HCT116 (cell line): ENCODE results near the gene FTO. TPM values are rescaled to one million over a fixed set of nuclear protein-coding genes. Genes with fewer than 3 reads are reported as not detected.

Source experiments
- ATAC-seq: fragments of 200-7000 bp; cut with Tn5 transposase; 2 replicates; pipeline ENCODE4 v1.9.1; 2020; ENCODE audit warnings: mild to moderate bottlenecking, moderate library complexity
- BruUV-seq: library from RNA; stranded (reverse); fragments of 400-500 nt; replicated peaks from 2 replicates; lab custom pipeline; 2021; lab: Mats Ljungman, UMichigan
- CTCF ChIA-PET: fragments of 300-600 bp; sonication (Branson Sonifier 250); formaldehyde crosslinking; loops from one replicate; lab custom pipeline; 2021; ENCODE audit warnings: antibody characterized with exemption; lab: Charles Lee
- POLR2A ChIA-PET: fragments of 300-600, 350-600 bp; sonication (Branson Sonifier 250); formaldehyde crosslinking; loops from one replicate; lab custom pipeline; 2021; ENCODE audit warnings: antibody characterized with exemption; lab: Charles Lee
- RAD21 ChIA-PET, 2 experiments: fragments of 300-600 bp; sonication (Branson Sonifier 250); formaldehyde crosslinking; loops; one replicate each; lab custom pipeline; 2023; ENCODE audit warnings: low total read pairs in 2 of 2; ENCODE audit not compliant: uncharacterized antibody in 2 of 2, unreplicated experiment in 2 of 2, low non-redundant PET in 1 of 2; lab: Charles Lee
- DNase-seq: peaks from one replicate; pipeline ENCODE4 v3.0.0-alpha.2; 2010; ENCODE audit warnings: low read depth, low spot score
- H2AFZ ChIP-seq: fragments of 200-600 bp; shearing (Covaris generic), sonication (generic); 2 replicates; pipeline ENCODE4 v1.6.1; 2017; ENCODE audit warnings: low read depth, mixed run types, mixed read lengths, antibody characterized with exemption, low read length; ENCODE audit not compliant: poor library complexity, severe bottlenecking
- H3K27ac ChIP-seq: 2 replicates; pipeline ENCODE4 v1.5.1; 2012; ENCODE audit warnings: low read depth, low read length
- H3K27me3 ChIP-seq: fragments of 200-600 bp; sonication (generic); 2 replicates; pipeline ENCODE4 v1.6.1; 2016; ENCODE audit warnings: mixed run types, low read length, mixed read lengths; ENCODE audit not compliant: insufficient read depth
- H3K36me3 ChIP-seq, 2 experiments: fragments of 200-500 bp in 1 of 2; fragments of 200-600 bp in 1 of 2; sonication (Bioruptor generic) in 1 of 2; sonication (generic) in 1 of 2; 2 replicates each; pipeline versions ENCODE4 v1.5.1 to v1.6.1; 2014 to 2016; ENCODE audit warnings: low read length in 2 of 2, inconsistent platforms in 1 of 2, mixed read lengths in 1 of 2, mixed run types in 1 of 2; ENCODE audit not compliant: insufficient read depth in 2 of 2, control insufficient read depth in 1 of 2
- H3K4me1 ChIP-seq, 2 experiments: fragments of 200-600 bp in 1 of 2; sonication (generic) in 1 of 2; 2 replicates each; pipeline versions ENCODE4 v1.5.1 to v1.6.1; 2012 to 2017; ENCODE audit warnings: low read length in 2 of 2, inconsistent platforms in 1 of 2, mild to moderate bottlenecking in 1 of 2, mixed read lengths in 1 of 2, mixed run types in 1 of 2, moderate library complexity in 1 of 2; ENCODE audit not compliant: insufficient read depth in 2 of 2, control insufficient read depth in 1 of 2
- H3K4me2 ChIP-seq: fragments of 200-600 bp; sonication (generic); 2 replicates; pipeline ENCODE4 v1.6.1; 2017; ENCODE audit warnings: mixed run types, low read length, mixed read lengths
- H3K4me3 ChIP-seq, 2 experiments: fragments of 200-600 bp in 1 of 2; sonication (generic) in 1 of 2; replicated peaks in 1 of 2; 2 replicates each; pipeline ENCODE4 v1.5.1; 2011 to 2016; ENCODE audit warnings: low read length in 2 of 2, control low read depth in 1 of 2, low read depth in 1 of 2, mild to moderate bottlenecking in 1 of 2, mixed read lengths in 1 of 2, mixed run types in 1 of 2
- H3K79me2 ChIP-seq: fragments of 200-600 bp; sonication (generic); 2 replicates; pipeline ENCODE4 v1.6.1; 2017; ENCODE audit warnings: mild to moderate bottlenecking, mixed run types, low read length, moderate library complexity, mixed read lengths; ENCODE audit not compliant: insufficient read depth
- H3K9ac ChIP-seq: fragments of 200-600 bp; sonication (generic); 2 replicates; pipeline ENCODE4 v1.6.1; 2016; ENCODE audit warnings: low read length, mixed read lengths
- H3K9me2 ChIP-seq: fragments of 200-600 bp; sonication (generic), shearing (Covaris generic); 2 replicates; pipeline ENCODE4 v1.6.1; 2017; ENCODE audit warnings: mixed run types, mild to moderate bottlenecking, moderate library complexity; ENCODE audit not compliant: insufficient read depth
- H3K9me3 ChIP-seq, 2 experiments: fragments of 200-500 bp in 1 of 2; fragments of 200-600 bp in 1 of 2; sonication (Bioruptor generic) in 1 of 2; sonication (generic) in 1 of 2; 2 replicates each; pipeline ENCODE4 v1.6.1; 2014 to 2017; ENCODE audit warnings: low read length in 2 of 2, mixed read lengths in 2 of 2, inconsistent platforms in 1 of 2, low read depth in 1 of 2, mild to moderate bottlenecking in 1 of 2, mixed run types in 1 of 2, moderate library complexity in 1 of 2; ENCODE audit not compliant: control insufficient read depth in 1 of 2, insufficient read depth in 1 of 2
- H4K20me1 ChIP-seq: fragments of 200-600 bp; sonication (generic), shearing (Covaris generic); 2 replicates; pipeline ENCODE4 v1.6.1; 2017; ENCODE audit warnings: mixed run types, mild to moderate bottlenecking, moderate library complexity; ENCODE audit not compliant: insufficient read depth
- CBX3 ChIP-seq: IDR thresholded peaks from 2 replicates; pipeline ENCODE4 v1.6.1; 2012; ENCODE audit warnings: low read depth
- EGR1 ChIP-seq: IDR thresholded peaks from 2 replicates; pipeline ENCODE4 v1.6.1; 2012; ENCODE audit warnings: low read depth
- EZH2 ChIP-seq: fragments of 200-600 bp; sonication (generic); IDR thresholded peaks from 2 replicates; pipeline ENCODE4 v1.6.1; 2017; ENCODE audit warnings: antibody characterized with exemption, mixed run types
- EZH2phosphoT487 ChIP-seq: fragments of 200-600 bp; IDR thresholded peaks from 2 replicates; pipeline ENCODE4 v1.6.1; 2018; ENCODE audit warnings: antibody characterized with exemption, borderline replicate concordance
- FOSL1 ChIP-seq: IDR thresholded peaks from 2 replicates; pipeline ENCODE4 v1.6.1; 2012; ENCODE audit warnings: low read depth
- JUND ChIP-seq: IDR thresholded peaks from 2 replicates; pipeline ENCODE4 v1.6.1; 2012
- MAX ChIP-seq: IDR thresholded peaks from 2 replicates; pipeline ENCODE4 v1.6.1; 2012
- POLR2A ChIP-seq: IDR thresholded peaks from 2 replicates; pipeline ENCODE4 v1.7.0; 2011; ENCODE audit warnings: borderline replicate concordance; ENCODE audit not compliant: insufficient read depth, insufficient read length; ENCODE audit errors: extremely low read depth
- RAD21 ChIP-seq: IDR thresholded peaks from 2 replicates; pipeline ENCODE4 v1.6.1; 2012; ENCODE audit warnings: low read depth, mild to moderate bottlenecking
- SP1 ChIP-seq: IDR thresholded peaks from 2 replicates; pipeline ENCODE4 v1.6.1; 2012; ENCODE audit warnings: low read depth
- YY1 ChIP-seq: IDR thresholded peaks from 2 replicates; pipeline ENCODE4 v1.6.1; 2011; ENCODE audit warnings: low read length, low read depth, moderate library complexity, mild to moderate bottlenecking; ENCODE audit not compliant: insufficient replicate concordance; ENCODE audit errors: extremely low read depth
- ZFX ChIP-seq: fragments of 450-650 bp; IDR thresholded peaks from 2 replicates; pipeline ENCODE4 v1.6.1; 2017
- ZNF274 ChIP-seq: fragments of 200-500 bp; sonication (Bioruptor generic); IDR thresholded peaks from 2 replicates; pipeline ENCODE4 v1.6.1; 2014; ENCODE audit warnings: mild to moderate bottlenecking, low read depth, low read length, inconsistent platforms
- intact Hi-C: fragments of 100-400 bp; cut with micrococcal nuclease; formaldehyde crosslinking; loops from 2 replicates; pipeline ENCODE4 v1.10.0; 2022
- total RNA-seq: library from RNA; stranded (reverse); gene quantifications from one replicate; pipeline ENCODE4 v1.2.1, GENCODE V29; 2021; ENCODE audit not compliant: unreplicated experiment
- TF ChIP-seq, protein P1 (sequence below): IDR thresholded peaks from 2 replicates; pipeline ENCODE4 v1.6.1; 2012
- TF ChIP-seq, protein P2 (sequence below), 3 experiments: fragments of 200-600 bp in 1 of 3; sonication (generic) in 1 of 3; IDR thresholded peaks in 2 of 3; conservative IDR thresholded peaks in 1 of 3; 2 replicates each; pipeline ENCODE4 v1.5.1; 2012 to 2017; ENCODE audit warnings: low read depth in 2 of 3, low read length in 2 of 3, antibody characterized with exemption in 1 of 3, borderline replicate concordance in 1 of 3, control low read depth in 1 of 3, mild to moderate bottlenecking in 1 of 3, mixed read lengths in 1 of 3, mixed run types in 1 of 3, moderate library complexity in 1 of 3; ENCODE audit not compliant: insufficient read depth in 1 of 3
- TF ChIP-seq, protein P3 (sequence below): IDR thresholded peaks from 2 replicates; pipeline ENCODE4 v1.6.1; 2012; ENCODE audit warnings: low read depth

The FTO gene
- total RNA-seq, 1 experiment from 2014 or later: 55.2 TPM

- ChIA-PET RAD21 (no interaction called here), POLR2A (no interaction called here), CTCF (no interaction called here)
- Histone ChIP-seq H2AFZ (no peak overlapping the region), H3K36me3 (no peaks in the 10 kb centered on the region), H3K9me3 (peaks cover 0 to 3% of the 10 kb centered on the region in 2 experiments; a peak in 1 of 4 replicates), H3K4me2 (no peak overlapping the region), H3K9ac (no peak overlapping the region), H4K20me1 (no peaks in the 10 kb centered on the region), H3K9me2 (no peaks in the 10 kb centered on the region), H3K27me3 (no peaks in the 10 kb centered on the region), H3K79me2 (no peaks in the 10 kb centered on the region), H3K4me3 (no peak overlapping the region), H3K4me1 (peaks cover 0 to 18% of the 10 kb centered on the region in 2 experiments; a peak in 2 of 4 replicates), H3K27ac (no peak overlapping the region)
- no peak for ATAC-seq
- no peak for DNase-seq
- TF ChIP-seq, protein P1, sequence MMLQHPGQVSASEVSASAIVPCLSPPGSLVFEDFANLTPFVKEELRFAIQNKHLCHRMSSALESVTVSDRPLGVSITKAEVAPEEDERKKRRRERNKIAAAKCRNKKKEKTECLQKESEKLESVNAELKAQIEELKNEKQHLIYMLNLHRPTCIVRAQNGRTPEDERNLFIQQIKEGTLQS: no peak
- TF ChIP-seq YY1 (no peak), ZFX (no peak), EGR1 (no peak), MAX (no peak), RAD21 (no peak), CBX3 (no peak), EZH2phosphoT487 (no peak), SP1 (no peak), EZH2 (no peak), ZNF274 (no peak), FOSL1 (no peak), POLR2A (no peak), JUND (no peak)
- TF ChIP-seq, protein P2, sequence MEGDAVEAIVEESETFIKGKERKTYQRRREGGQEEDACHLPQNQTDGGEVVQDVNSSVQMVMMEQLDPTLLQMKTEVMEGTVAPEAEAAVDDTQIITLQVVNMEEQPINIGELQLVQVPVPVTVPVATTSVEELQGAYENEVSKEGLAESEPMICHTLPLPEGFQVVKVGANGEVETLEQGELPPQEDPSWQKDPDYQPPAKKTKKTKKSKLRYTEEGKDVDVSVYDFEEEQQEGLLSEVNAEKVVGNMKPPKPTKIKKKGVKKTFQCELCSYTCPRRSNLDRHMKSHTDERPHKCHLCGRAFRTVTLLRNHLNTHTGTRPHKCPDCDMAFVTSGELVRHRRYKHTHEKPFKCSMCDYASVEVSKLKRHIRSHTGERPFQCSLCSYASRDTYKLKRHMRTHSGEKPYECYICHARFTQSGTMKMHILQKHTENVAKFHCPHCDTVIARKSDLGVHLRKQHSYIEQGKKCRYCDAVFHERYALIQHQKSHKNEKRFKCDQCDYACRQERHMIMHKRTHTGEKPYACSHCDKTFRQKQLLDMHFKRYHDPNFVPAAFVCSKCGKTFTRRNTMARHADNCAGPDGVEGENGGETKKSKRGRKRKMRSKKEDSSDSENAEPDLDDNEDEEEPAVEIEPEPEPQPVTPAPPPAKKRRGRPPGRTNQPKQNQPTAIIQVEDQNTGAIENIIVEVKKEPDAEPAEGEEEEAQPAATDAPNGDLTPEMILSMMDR (IDR thresholded peaks at IDR 0.05 in 2 of 3, conservative IDR thresholded peaks at IDR 0.05 in 1 of 3; ENCODE audit: borderline replicate concordance in 1 of 3, insufficient read depth in 1 of 3, low read depth in 2 of 3, low read length in 2 of 3): no peak
- TF ChIP-seq, protein P3, sequence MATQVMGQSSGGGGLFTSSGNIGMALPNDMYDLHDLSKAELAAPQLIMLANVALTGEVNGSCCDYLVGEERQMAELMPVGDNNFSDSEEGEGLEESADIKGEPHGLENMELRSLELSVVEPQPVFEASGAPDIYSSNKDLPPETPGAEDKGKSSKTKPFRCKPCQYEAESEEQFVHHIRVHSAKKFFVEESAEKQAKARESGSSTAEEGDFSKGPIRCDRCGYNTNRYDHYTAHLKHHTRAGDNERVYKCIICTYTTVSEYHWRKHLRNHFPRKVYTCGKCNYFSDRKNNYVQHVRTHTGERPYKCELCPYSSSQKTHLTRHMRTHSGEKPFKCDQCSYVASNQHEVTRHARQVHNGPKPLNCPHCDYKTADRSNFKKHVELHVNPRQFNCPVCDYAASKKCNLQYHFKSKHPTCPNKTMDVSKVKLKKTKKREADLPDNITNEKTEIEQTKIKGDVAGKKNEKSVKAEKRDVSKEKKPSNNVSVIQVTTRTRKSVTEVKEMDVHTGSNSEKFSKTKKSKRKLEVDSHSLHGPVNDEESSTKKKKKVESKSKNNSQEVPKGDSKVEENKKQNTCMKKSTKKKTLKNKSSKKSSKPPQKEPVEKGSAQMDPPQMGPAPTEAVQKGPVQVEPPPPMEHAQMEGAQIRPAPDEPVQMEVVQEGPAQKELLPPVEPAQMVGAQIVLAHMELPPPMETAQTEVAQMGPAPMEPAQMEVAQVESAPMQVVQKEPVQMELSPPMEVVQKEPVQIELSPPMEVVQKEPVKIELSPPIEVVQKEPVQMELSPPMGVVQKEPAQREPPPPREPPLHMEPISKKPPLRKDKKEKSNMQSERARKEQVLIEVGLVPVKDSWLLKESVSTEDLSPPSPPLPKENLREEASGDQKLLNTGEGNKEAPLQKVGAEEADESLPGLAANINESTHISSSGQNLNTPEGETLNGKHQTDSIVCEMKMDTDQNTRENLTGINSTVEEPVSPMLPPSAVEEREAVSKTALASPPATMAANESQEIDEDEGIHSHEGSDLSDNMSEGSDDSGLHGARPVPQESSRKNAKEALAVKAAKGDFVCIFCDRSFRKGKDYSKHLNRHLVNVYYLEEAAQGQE: no peak
- BruUV-seq: no TSS peak
- intact Hi-C loops: no loop called here
These were observed 322.5 kb downstream of the FTO start for GRCh38 chr16:54026456-54026855.
